Adipose tissue (tissue), 3 donors: Measurements from ENCODE around the gene SMOC1. TPM values are rescaled to one million over a fixed set of nuclear protein-coding genes. Genes with fewer than 3 reads are reported as not detected.

Experiments used
- H3K27ac ChIP-seq: one replicate; pipeline ENCODE4 v1.5.1; 2013; ENCODE audit warnings: low read depth, low read length
- WGBS, 3 donors: extraction: QIAGEN DNeasy Blood & Tissue Kit; methylation state at CpG; one replicate each; pipeline ENCODE4 v1.1.7; 2013; 5-methylcytosine and 5-hydroxymethylcytosine counted together
- polyA plus RNA-seq, 3 donors: library from polyadenylated mRNA; stranded (reverse); fragments of 200-250 nt; gene quantifications; one replicate each; pipeline ENCODE4 v1.2.3, GENCODE V29; 2013
- donor health status: healthy with polysubstance abuse.
- donor health status: Bipolar disorder and iron deficiency.
- donor health status: healthy.

SMOC1 gene
- polyA plus RNA-seq, 3 donors: 3.0 to 7.8 (median 6.7) TPM

- 68 to 85% (median 72%) methylated on average over 11 of the region's 11 CpGs for WGBS, 3 donors
- no peak overlapping the region for H3K27ac ChIP-seq
These were observed 76.9 kb downstream of the SMOC1 start for GRCh38 chr14:69955855-69956845.

- H3K27ac ChIP-seq: no peak overlapping the region
- WGBS, 3 donors: 83 to 93% (median 92%) methylated on average over 3 of the region's 3 CpGs
These were observed 77.8 kb downstream of the SMOC1 start for GRCh38 chr14:69956970-69957369.

- 39 to 95% (median 89%) methylated on average over 1 of the region's 1 CpG for WGBS, 3 donors
These were observed 78.8 kb downstream of the SMOC1 start for GRCh38 chr14:69957986-69958385.

GRCh38 chr14:69959136-69959535, 79.9 kb downstream of the SMOC1 start:
- H3K27ac ChIP-seq: no peak overlapping the region
- WGBS, 3 donors: 86 to 90% (median 88%) methylated on average over 3 of the region's 3 CpGs

More at GRCh38 chr14:69957986-69958385, 78.8 kb downstream of the SMOC1 start:
- no peak overlapping the region for H3K27ac ChIP-seq

- no peak overlapping the region for H3K27ac ChIP-seq
These were observed 81.1 kb downstream of the SMOC1 start for GRCh38 chr14:69960296-69960695.

GRCh38 chr14:69963966-69964365, 84.8 kb downstream of the SMOC1 start:
- WGBS, 3 donors: 89 to 91% (median 90%) methylated on average over 4 of the region's 4 CpGs
- no peak overlapping the region for H3K27ac ChIP-seq

- WGBS, 3 donors: 91 to 98% (median 93%) methylated on average over 4 of the region's 4 CpGs
- H3K27ac ChIP-seq: no peak overlapping the region
These were observed 85.6 kb downstream of the SMOC1 start for GRCh38 chr14:69964841-69965240.

- WGBS, 3 donors: 74 to 79% (median 77%) methylated on average over 2 of the region's 2 CpGs
- no peak overlapping the region for H3K27ac ChIP-seq
These were observed 88.9 kb downstream of the SMOC1 start for GRCh38 chr14:69968132-69968531.

- 92 to 98% (median 95%) methylated on average over 1 of the region's 1 CpG for WGBS, 3 donors
- no peak overlapping the region for H3K27ac ChIP-seq
These were observed 89.5 kb downstream of the SMOC1 start for GRCh38 chr14:69968681-69969080.

GRCh38 chr14:69972755-69973154, 93.5 kb downstream of the SMOC1 start:
- WGBS, 3 donors: 83 to 90% (median 90%) methylated on average over 5 of the region's 5 CpGs
- H3K27ac ChIP-seq: no peak overlapping the region

GRCh38 chr14:69973846-69974245, 94.6 kb downstream of the SMOC1 start:
- WGBS, 3 donors: 57 to 85% (median 64%) methylated on average over 1 of the region's 1 CpG
- H3K27ac ChIP-seq: no peak overlapping the region

GRCh38 chr14:69979882-69980281, 100.7 kb downstream of the SMOC1 start:
- no peak overlapping the region for H3K27ac ChIP-seq
- 89 to 94% (median 91%) methylated on average over 1 of the region's 1 CpG for WGBS, 3 donors

GRCh38 chr14:69980457-69981425, 101.5 kb downstream of the SMOC1 start:
- no peak overlapping the region for H3K27ac ChIP-seq
- 64 to 71% (median 65%) methylated on average over 15 of the region's 15 CpGs for WGBS, 3 donors

GRCh38 chr14:69982220-69982839, 103.1 kb downstream of the SMOC1 start:
- WGBS, 3 donors: 47 to 61% (median 49%) methylated on average over 6 of the region's 6 CpGs
- H3K27ac ChIP-seq: no peak overlapping the region

- H3K27ac ChIP-seq: no peak overlapping the region
- 58 to 80% (median 79%) methylated on average over 7 of the region's 7 CpGs for WGBS, 3 donors
These were observed 103.7 kb downstream of the SMOC1 start for GRCh38 chr14:69982886-69983285.

- H3K27ac ChIP-seq: no peak overlapping the region
- WGBS, 3 donors: 75 to 94% (median 82%) methylated on average over 4 of the region's 4 CpGs
These were observed 104.1 kb downstream of the SMOC1 start for GRCh38 chr14:69983317-69983716.

GRCh38 chr14:69985463-69985862, 106.2 kb downstream of the SMOC1 start:
- no peak overlapping the region for H3K27ac ChIP-seq
- 53 to 81% (median 73%) methylated on average over 1 of the region's 1 CpG for WGBS, 3 donors

- WGBS, 3 donors: 66 to 80% (median 74%) methylated on average over 7 of the region's 7 CpGs
- H3K27ac ChIP-seq: no peak overlapping the region
These were observed 107.1 kb downstream of the SMOC1 start for GRCh38 chr14:69986336-69986735.
